Right renal cortex interstitium (tissue), 3 donors: Measurements from ENCODE around the gene SCARF2. TPM values are rescaled to one million over a fixed set of nuclear protein-coding genes. Genes with fewer than 3 reads are reported as not detected.

Experiments used
- polyA plus RNA-seq, 3 donors: library from polyadenylated mRNA; unstranded; fragments of 120-200 nt; gene quantifications; one replicate each; pipeline ENCODE4 v1.2.1, GENCODE V29; 2013; ENCODE audit not compliant: insufficient read length in 3 of 3

Gene SCARF2
- polyA plus RNA-seq, 3 donors, result 13.7 to 16.8 (median 14.6) TPM

Other genes with a start within 250 kb of the SCARF2 start
- gene RTN4R, start 169.5 kb downstream of the SCARF2 start, polyA plus RNA-seq, result 1 to 10 TPM; 3.8 to 4.5 (median 4.1) TPM
- gene DGCR6L, start 117.8 kb downstream of the SCARF2 start, polyA plus RNA-seq, result 10 to 100 TPM; 43.8 to 52.2 (median 45.6) TPM
- gene ZNF74, start 43.7 kb downstream of the SCARF2 start, polyA plus RNA-seq, result 10 to 100 TPM; 15.3 to 15.9 (median 15.9) TPM
- 10 to 100 TPM; 26.9 to 28.0 (median 27.4) TPM for gene KLHL22, start 58.0 kb upstream of the SCARF2 start, polyA plus RNA-seq
- gene MED15, start 69.8 kb upstream of the SCARF2 start, polyA plus RNA-seq, result 10 to 100 TPM; 31.5 to 38.0 (median 35.1) TPM